ENCODE data around the gene CYBA.
A peak's percentile ranks its signal among the peaks of the same experiment; 100 is the strongest.
"Not testable (repeated sequence)": the region's sequence is repeated elsewhere in the genome, so short reads cannot be mapped to it uniquely, and the experiment has no call there.

Gene CYBA

DNA sequence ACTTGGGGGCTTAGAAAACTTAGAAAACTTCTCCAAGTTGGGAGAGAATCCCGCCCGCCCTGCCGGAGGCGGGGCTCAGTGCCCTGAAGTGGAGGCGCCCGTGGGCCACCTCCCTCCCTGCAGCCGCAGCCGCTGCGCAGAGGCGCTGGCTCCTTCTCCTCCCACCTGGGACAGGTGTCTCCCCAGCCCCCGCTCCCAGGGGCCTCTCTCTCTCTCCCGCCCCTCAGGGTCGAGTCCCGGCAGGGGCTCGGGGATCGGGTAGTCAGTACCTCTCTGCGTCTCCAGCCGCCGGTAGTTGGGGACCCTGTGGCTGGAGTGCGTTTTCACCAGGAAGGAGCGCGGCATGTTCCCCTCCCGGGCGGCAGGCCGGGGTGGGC lies 35.2 kb upstream of the CYBA start:
- DNase-seq, result peak; percentile 59

DNA sequence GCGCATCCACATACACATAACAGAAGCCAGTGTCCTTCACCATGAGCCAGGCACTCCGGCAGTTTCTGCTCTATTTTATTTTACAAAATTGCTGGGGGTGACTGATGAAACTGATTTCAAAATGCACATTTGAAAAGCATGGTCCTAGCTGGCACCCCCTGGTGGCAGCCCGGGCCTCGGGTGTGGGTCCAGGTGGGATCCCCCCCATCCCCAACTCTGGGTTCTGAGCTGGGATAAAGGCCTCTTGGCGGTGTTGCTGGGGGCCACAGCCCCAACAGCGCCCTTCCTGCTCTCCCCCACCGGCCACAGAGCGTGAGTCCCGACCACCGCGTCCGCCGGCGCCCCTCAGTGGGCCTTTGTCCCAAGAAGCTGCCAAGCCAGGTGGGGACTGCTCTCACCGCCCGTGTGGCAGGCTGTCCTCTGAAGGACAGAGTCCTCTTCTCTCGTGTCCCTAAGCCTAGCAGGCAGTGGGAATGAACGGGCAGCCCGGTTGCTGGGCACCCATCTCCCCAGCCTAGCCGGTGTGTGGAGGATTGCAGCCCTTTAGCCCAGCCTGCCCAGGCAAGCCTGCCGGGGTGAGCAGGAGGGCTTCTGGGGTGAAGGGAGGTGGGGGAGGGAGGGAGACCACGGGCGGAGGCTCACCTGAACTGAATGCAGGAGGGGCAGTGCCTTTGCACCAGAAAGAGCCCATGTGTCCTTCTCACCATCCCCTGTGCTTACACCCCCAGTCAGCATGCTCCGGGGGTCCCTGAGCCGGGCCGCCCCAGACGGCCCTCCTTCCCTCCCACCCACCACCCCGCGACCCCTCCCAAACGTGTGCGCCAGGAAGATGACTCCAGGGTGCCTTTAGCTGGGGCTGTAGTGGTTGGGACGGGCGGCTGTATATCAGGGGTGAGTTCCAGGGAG lies 34.6 kb upstream of the CYBA start:
- DNase-seq, result no peak

GRCh38 chr16:88684569-88685155 lies 33.8 kb upstream of the CYBA start:
- DNase-seq, result no peak

GRCh38 chr16:88681709-88682451 lies 31.0 kb upstream of the CYBA start:
- DNase-seq, result no peak

DNA sequence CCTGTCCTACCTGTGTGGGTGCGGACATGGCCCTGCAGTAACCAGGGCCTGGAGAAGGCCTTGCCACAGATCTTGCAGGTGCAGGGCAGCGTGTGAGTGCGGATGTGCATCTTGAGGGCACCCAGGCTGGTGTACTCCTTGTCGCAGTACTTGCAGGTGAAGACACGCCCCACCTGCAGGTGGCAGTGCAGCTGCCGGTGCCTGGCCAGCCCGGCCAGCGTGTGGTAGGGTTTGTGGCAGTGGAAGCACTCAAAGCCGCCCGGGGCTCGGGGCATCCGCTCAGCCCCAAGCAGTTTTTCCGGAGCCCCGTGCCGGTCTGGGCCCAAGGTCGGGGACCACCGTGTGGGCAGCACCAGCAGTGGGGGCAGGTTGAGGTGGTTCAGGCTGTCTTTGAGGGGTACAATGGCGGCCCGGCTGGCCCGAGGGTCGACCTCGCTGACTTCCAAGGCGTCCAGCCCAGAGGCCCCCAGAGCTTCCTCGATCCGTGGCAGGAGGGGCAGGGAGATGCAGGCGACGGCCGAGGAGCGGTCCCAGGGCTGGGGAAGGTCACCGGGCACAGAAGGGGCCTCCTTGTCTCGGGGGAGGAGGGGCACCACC lies 30.3 kb upstream of the CYBA start:
- no peak for DNase-seq

DNA sequence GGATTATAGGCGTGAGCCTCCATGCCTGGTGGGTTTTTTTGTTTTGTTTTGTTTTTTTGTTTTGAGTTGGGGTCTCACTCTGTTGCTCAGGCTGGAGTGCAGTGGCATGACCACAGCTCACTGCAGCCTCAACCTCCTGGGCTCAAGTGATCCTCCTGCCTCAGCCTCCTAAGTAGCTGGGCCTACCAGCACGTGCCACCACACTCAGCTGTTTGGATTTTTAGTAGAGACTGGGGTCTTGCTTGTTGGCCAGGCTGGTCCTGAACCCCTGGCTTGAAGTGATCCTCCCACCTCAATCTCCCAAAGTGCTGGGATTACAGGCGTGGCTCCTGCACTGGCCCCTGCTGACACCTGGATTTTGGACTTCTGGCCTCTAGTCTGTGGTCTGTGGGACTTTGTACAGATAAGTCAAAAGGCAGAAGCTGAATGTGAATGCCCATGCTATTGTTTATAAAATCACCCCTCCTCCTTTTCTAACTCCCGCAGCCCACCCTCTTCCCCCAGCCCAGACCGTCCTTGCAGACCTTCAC lies 29.8 kb upstream of the CYBA start:
- DNase-seq, result no peak

- no peak for DNase-seq
Measured at GRCh38 chr16:88678224-88678979, 27.5 kb upstream of the CYBA start.

GRCh38 chr16:88677721-88678120 lies 26.9 kb upstream of the CYBA start:
- DNase-seq, result no peak

DNA sequence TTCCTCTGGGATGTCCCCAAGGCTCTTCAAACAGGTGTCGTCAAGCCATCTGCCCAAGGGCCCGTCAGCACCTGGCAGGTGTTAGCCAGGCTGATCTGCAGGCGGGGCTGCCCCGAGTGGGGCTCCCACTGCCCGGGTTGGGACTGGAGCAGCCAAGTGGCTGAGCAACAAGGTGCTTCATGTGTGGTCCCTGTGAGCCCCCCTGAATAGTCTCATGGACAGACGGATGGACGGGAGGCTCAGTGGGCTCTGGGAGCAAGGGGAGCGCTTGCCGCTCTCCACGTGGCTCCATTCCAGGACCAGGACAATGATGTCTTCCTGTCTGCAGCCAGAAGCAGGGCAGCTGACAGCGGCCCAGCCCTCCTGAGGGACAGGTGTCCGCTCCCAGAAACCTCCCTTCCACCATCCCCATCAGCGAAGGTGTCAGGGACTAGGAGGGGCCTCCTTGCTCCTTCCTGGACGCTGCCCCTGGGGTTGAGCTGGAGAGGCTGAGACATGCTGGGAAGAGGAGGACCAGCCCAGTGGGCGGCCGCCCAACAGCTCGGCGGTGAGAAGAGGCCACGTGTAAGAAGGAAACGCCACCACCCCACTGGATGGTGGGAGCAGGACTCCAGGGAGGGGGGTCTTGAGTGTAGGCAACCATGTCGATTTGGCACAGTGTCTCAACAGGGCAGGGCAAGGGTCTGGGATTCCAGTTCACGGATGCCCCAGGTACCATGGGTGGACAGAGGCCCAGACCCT lies 25.8 kb upstream of the CYBA start:
- no peak for DNase-seq

GRCh38 chr16:88673716-88674379 lies 23.0 kb upstream of the CYBA start:
- DNase-seq, result no peak

GRCh38 chr16:88672776-88673175 lies 21.9 kb upstream of the CYBA start:
- no peak for DNase-seq

GRCh38 chr16:88671806-88672205 lies 21.0 kb upstream of the CYBA start:
- DNase-seq, result no peak

DNA sequence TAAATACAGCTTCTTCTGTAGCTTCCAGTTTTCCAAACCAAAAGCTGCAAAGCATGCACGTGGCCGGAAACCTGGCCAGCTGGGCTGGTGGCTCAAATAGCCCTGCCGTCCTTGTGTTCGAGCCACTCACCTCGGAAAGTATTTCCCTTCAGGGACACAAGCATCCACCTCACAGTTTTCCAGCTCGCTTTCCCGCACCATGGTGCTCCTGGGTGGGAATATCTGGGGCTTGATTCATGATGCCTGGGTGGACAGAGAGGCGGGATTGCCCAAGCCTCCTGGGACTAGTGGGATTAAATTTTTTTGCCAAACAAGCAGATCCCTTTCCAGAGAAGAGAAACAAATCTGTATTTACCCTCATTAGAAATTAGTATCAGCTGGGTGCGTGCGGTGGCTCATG lies 19.1 kb upstream of the CYBA start:
- DNase-seq, result no peak

DNA sequence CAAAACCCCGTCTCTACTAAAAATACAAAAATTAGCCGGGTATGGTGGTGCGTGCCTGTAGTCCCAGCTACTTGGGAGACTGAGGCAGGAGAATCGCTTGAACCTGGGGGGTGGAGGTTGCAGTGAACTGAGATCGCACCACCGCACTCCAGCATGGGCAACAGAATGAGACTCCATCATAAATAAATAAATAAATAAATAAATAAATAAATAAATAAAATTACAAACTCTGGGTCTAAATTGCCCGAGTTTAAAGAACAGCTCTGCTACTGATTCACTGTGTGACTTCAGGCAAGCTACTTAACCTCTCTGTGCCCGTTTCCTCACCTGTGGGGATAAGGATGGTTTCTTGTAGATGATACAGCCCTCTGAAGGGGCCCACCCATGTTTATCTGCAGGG lies 18.6 kb upstream of the CYBA start:
- DNase-seq, result not testable (repeated sequence)

DNA sequence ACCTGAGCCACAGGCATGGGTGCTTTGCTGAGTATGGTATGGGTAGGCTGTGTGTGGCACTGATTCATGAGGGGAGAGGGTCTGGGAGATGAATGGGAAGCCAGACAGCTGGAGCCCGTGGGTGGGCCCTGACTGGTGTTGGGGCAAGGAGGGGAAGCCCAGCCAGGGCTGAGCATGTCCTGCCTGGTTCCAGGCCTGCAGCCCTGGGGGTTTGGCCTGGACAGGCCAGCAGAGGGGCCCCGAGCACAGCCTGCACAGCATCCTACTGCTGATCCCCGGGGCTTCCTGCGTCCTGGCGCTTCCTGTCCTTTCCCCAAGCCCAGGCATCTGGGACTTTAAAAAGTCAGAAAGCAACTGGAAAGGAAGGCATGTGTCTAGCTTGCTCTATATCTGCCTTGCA lies 16.6 kb upstream of the CYBA start:
- DNase-seq, result no peak

- no peak for DNase-seq
Measured at GRCh38 chr16:88665570-88665969, 14.7 kb upstream of the CYBA start.

- DNase-seq, result no peak
Measured at GRCh38 chr16:88665148-88665547, 14.3 kb upstream of the CYBA start.

GRCh38 chr16:88662843-88663606 lies 12.2 kb upstream of the CYBA start, which contains the start of gene MVD:
MVD (minus strand) TSS chr16:88663091; CDS start chr16:88663080, 11 bp downstream.
- DNase-seq, result peak; percentile 96

DNA sequence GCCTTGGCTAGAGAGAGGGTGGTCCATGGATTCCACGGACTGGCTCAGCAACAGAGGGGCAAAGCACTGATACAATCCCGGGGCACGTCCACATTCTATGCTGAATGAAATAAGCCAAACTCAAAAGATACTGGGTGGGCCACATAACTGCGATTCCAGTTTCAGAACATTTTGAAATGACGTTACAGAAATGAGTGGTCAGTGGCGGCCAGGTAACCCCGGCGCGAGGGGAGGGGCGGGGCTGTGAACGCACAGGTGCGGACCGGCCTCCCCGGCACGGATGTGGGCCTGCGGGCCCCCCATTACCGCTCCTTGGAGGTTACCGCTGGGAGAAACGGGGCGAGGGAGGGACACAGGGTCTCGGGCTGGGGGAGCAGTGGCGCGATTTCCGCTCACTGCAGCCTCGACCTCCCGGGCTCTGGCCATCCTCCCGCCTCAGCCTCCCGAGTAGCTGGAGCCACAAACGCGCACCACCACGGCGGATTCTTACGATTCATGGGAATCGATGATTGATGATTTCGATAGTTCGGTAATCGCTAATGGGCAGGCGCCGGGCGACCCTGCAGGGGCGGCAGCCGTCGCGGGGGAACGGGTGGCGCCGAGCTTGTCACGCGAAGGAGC lies 11.5 kb upstream of the CYBA start:
- DNase-seq, result no peak

DNA sequence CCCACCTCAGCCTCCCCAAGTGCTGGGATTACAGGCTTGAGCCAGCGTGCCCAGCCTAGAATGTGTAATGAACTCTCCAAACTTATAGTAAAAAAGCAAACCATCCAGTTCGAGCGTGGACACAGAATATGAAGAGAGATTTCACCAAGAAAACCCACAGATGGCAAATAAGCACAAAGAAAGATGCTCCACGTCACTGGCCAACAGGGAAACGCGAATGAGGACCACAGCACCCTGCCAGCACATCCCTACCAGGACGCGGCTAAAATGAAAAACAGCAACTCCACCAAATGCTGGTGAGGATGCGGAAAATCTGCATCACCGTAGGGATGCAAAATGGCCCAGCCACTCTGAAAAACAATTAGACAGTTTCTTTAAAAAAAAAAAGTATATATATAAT lies 10.6 kb upstream of the CYBA start:
- DNase-seq, result no peak

Measured in NCI-H2171 (cell line).